ENCODE results near the gene EYS.

The EYS gene

DNA sequence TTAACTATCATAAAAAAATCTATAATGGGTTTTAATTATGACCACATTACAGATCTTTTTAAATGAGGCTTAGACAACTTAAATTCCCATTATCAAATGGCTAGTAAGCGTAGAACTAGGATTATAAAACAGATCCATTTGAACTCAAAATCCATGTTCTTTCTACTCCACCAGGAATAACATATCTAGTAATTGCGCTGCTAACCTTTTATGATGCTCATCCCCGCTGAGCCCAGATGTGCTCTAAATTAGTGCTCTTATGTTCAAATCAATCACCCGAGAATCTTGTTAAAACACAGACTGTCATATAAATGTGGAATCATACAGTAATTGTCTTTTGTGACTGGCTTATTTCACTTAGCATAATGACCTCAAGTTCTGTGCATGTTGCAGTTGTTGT lies 1168.3 kb downstream of the EYS start:
- TF ChIP-seq ZFP30 (CRISPR knock-in tag; IDR thresholded peaks at IDR 0.05) (no peak), ZNF8 (CRISPR knock-in tag; IDR thresholded peaks at IDR 0.05) (no peak), ZFP3 (CRISPR knock-in tag; IDR thresholded peaks at IDR 0.05) (no peak), ARNTL (CRISPR knock-in tag; IDR thresholded peaks at IDR 0.05; ENCODE audit: borderline replicate concordance, low read depth) (no peak), ZNF70 (CRISPR knock-in tag; IDR thresholded peaks at IDR 0.05) (no peak), ZNF565 (CRISPR knock-in tag; conservative IDR thresholded peaks at IDR 0.05; ENCODE audit: low read depth) (no peak), GLIS3 (CRISPR knock-in tag; IDR thresholded peaks at IDR 0.05) (no peak), OSR1 (CRISPR knock-in tag; IDR thresholded peaks at IDR 0.05) (no peak), TCF4 (CRISPR knock-in tag; IDR thresholded peaks at IDR 0.05; ENCODE audit: borderline replicate concordance) (no peak), ESRRG (CRISPR knock-in tag; IDR thresholded peaks at IDR 0.05) (no peak), SNAI2 (CRISPR knock-in tag; IDR thresholded peaks at IDR 0.05) (no peak), CSDC2 (CRISPR knock-in tag; IDR thresholded peaks at IDR 0.05) (no peak), TOX (CRISPR knock-in tag; IDR thresholded peaks at IDR 0.05; ENCODE audit: borderline replicate concordance) (no peak)
- TF ChIP-seq, protein P1, sequence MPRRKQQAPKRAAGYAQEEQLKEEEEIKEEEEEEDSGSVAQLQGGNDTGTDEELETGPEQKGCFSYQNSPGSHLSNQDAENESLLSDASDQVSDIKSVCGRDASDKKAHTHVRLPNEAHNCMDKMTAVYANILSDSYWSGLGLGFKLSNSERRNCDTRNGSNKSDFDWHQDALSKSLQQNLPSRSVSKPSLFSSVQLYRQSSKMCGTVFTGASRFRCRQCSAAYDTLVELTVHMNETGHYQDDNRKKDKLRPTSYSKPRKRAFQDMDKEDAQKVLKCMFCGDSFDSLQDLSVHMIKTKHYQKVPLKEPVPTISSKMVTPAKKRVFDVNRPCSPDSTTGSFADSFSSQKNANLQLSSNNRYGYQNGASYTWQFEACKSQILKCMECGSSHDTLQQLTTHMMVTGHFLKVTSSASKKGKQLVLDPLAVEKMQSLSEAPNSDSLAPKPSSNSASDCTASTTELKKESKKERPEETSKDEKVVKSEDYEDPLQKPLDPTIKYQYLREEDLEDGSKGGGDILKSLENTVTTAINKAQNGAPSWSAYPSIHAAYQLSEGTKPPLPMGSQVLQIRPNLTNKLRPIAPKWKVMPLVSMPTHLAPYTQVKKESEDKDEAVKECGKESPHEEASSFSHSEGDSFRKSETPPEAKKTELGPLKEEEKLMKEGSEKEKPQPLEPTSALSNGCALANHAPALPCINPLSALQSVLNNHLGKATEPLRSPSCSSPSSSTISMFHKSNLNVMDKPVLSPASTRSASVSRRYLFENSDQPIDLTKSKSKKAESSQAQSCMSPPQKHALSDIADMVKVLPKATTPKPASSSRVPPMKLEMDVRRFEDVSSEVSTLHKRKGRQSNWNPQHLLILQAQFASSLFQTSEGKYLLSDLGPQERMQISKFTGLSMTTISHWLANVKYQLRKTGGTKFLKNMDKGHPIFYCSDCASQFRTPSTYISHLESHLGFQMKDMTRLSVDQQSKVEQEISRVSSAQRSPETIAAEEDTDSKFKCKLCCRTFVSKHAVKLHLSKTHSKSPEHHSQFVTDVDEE (CRISPR knock-in tag; IDR thresholded peaks at IDR 0.05): no peak
- TF ChIP-seq, protein P2, sequence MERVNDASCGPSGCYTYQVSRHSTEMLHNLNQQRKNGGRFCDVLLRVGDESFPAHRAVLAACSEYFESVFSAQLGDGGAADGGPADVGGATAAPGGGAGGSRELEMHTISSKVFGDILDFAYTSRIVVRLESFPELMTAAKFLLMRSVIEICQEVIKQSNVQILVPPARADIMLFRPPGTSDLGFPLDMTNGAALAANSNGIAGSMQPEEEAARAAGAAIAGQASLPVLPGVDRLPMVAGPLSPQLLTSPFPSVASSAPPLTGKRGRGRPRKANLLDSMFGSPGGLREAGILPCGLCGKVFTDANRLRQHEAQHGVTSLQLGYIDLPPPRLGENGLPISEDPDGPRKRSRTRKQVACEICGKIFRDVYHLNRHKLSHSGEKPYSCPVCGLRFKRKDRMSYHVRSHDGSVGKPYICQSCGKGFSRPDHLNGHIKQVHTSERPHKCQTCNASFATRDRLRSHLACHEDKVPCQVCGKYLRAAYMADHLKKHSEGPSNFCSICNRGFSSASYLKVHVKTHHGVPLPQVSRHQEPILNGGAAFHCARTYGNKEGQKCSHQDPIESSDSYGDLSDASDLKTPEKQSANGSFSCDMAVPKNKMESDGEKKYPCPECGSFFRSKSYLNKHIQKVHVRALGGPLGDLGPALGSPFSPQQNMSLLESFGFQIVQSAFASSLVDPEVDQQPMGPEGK (CRISPR knock-in tag; IDR thresholded peaks at IDR 0.05; ENCODE audit: borderline replicate concordance): no peak
- TF ChIP-seq, protein P3, sequence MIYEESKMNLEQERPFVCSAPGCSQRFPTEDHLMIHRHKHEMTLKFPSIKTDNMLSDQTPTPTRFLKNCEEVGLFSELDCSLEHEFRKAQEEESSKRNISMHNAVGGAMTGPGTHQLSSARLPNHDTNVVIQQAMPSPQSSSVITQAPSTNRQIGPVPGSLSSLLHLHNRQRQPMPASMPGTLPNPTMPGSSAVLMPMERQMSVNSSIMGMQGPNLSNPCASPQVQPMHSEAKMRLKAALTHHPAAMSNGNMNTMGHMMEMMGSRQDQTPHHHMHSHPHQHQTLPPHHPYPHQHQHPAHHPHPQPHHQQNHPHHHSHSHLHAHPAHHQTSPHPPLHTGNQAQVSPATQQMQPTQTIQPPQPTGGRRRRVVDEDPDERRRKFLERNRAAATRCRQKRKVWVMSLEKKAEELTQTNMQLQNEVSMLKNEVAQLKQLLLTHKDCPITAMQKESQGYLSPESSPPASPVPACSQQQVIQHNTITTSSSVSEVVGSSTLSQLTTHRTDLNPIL (CRISPR knock-in tag; IDR thresholded peaks at IDR 0.05; ENCODE audit: low read depth): no peak
- TF ChIP-seq, protein P4, sequence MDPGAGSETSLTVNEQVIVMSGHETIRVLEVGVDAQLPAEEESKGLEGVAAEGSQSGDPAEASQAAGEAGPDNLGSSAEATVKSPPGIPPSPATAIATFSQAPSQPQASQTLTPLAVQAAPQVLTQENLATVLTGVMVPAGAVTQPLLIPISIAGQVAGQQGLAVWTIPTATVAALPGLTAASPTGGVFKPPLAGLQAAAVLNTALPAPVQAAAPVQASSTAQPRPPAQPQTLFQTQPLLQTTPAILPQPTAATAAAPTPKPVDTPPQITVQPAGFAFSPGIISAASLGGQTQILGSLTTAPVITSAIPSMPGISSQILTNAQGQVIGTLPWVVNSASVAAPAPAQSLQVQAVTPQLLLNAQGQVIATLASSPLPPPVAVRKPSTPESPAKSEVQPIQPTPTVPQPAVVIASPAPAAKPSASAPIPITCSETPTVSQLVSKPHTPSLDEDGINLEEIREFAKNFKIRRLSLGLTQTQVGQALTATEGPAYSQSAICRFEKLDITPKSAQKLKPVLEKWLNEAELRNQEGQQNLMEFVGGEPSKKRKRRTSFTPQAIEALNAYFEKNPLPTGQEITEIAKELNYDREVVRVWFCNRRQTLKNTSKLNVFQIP (CRISPR knock-in tag; IDR thresholded peaks at IDR 0.05; ENCODE audit: borderline replicate concordance, low read depth): no peak
- TF ChIP-seq, protein P5, sequence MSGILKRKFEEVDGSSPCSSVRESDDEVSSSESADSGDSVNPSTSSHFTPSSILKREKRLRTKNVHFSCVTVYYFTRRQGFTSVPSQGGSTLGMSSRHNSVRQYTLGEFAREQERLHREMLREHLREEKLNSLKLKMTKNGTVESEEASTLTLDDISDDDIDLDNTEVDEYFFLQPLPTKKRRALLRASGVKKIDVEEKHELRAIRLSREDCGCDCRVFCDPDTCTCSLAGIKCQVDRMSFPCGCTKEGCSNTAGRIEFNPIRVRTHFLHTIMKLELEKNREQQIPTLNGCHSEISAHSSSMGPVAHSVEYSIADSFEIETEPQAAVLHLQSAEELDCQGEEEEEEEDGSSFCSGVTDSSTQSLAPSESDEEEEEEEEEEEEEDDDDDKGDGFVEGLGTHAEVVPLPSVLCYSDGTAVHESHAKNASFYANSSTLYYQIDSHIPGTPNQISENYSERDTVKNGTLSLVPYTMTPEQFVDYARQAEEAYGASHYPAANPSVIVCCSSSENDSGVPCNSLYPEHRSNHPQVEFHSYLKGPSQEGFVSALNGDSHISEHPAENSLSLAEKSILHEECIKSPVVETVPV (CRISPR knock-in tag; IDR thresholded peaks at IDR 0.05): no peak
- ATAC-seq: no peak

DNA sequence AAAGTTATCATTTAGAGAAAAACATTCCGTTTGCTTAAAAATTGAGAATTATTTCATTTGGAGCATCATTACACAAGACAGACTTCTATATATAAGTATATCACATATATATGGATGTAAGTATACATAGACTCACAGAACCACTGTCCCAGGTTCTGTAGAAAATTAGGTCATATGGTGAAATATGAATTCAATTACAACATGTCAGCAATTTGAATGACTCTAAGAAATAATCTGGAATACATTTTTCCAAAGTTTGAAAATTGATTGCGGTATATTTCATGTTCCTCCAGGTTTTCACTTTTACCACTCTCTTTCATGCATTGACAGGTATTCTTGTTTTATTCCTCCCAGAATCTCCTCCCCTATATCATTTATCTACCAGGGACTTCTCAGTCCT lies 1179.1 kb downstream of the EYS start:
- no peak for ATAC-seq
- no peak for TF ChIP-seq ZFP3 (CRISPR knock-in tag; IDR thresholded peaks at IDR 0.05)

DNA sequence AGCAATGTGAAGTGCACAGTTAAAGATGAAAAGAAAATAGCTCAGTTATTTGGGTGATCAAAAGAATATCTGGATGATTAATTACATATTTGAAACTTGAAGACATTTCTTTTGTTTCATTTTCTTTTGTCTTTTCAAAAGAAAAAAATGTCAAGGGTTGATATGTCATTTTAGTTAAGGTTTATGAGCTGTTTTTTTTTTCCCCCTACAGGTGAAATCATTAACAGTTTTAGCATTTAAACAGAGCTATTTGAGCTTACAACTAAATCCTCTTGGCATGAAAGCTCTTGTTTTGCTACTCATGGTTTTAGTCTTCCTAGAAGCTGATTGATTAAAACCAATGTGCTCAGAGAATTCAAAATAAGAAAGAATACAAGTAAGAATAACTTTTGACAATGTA lies 1184.2 kb downstream of the EYS start:
- TF ChIP-seq ZFP3 (CRISPR knock-in tag; IDR thresholded peaks at IDR 0.05) (no peak), OSR1 (CRISPR knock-in tag; IDR thresholded peaks at IDR 0.05) (no peak), ISL1 (CRISPR knock-in tag; IDR thresholded peaks at IDR 0.05) (no peak), GLIS3 (CRISPR knock-in tag; IDR thresholded peaks at IDR 0.05) (no peak), ZC3H10 (CRISPR knock-in tag; IDR thresholded peaks at IDR 0.05) (no peak), CSDC2 (CRISPR knock-in tag; IDR thresholded peaks at IDR 0.05) (no peak), ZNF565 (CRISPR knock-in tag; conservative IDR thresholded peaks at IDR 0.05; ENCODE audit: low read depth) (no peak), TCF4 (CRISPR knock-in tag; IDR thresholded peaks at IDR 0.05; ENCODE audit: borderline replicate concordance) (no peak), ZFP30 (CRISPR knock-in tag; IDR thresholded peaks at IDR 0.05) (no peak)
- ATAC-seq: no peak

DNA sequence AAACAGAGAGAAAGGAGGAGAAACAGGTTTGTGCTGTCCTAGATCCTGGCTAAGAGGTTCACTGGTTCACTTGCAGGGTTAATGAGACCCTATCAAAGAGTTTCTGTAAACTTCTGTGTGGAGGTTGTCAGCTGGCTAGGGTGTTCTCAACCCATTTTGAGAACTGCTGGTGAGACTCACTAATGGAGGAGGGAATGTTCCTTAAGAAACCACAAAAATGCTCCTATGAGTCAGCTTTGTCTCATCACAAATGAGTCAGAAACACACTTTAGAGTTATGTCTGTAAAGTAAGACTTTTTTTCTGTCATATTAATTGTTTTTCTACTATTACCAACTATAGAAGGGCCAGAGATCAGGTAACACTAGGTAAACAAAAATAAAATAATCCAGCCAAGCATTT lies 1187.0 kb downstream of the EYS start:
- 0 out of 2 replicates have a peak, but pooled peaks have one; percentile 35 for TF ChIP-seq ZFP3 (CRISPR knock-in tag; IDR thresholded peaks at IDR 0.05)
- TF ChIP-seq CSDC2 (CRISPR knock-in tag; IDR thresholded peaks at IDR 0.05): no peak
- TF ChIP-seq BACH2 (CRISPR knock-in tag; IDR thresholded peaks at IDR 0.05; ENCODE audit: borderline replicate concordance): no peak
- TF ChIP-seq ESRRG (CRISPR knock-in tag; IDR thresholded peaks at IDR 0.05): no peak
- peak; percentile 54 for TF ChIP-seq ISL1 (CRISPR knock-in tag; IDR thresholded peaks at IDR 0.05)
- TF ChIP-seq, protein P1 (CRISPR knock-in tag; IDR thresholded peaks at IDR 0.05): no peak
- TF ChIP-seq ARNTL (CRISPR knock-in tag; IDR thresholded peaks at IDR 0.05; ENCODE audit: borderline replicate concordance, low read depth): no peak
- no peak for TF ChIP-seq PPARA (CRISPR knock-in tag; IDR thresholded peaks at IDR 0.05; ENCODE audit: borderline replicate concordance)
- TF ChIP-seq, protein P3 (CRISPR knock-in tag; IDR thresholded peaks at IDR 0.05; ENCODE audit: low read depth): no peak
- no peak for TF ChIP-seq ZNF8 (CRISPR knock-in tag; IDR thresholded peaks at IDR 0.05)
- peak; percentile 76 for TF ChIP-seq TOX (CRISPR knock-in tag; IDR thresholded peaks at IDR 0.05; ENCODE audit: borderline replicate concordance)
- TF ChIP-seq ZC3H10 (CRISPR knock-in tag; IDR thresholded peaks at IDR 0.05): peak; percentile 83
- peak; percentile 99 for ATAC-seq

Measured in SK-N-SH treated with all-trans-retinoic acid at 6 μM for 48 hours (cell line).